ENCODE data around the gene LAX1.

The LAX1 gene

GRCh38 chr1:203805689-203806088, 40.7 kb downstream of the LAX1 start:
- H3K27ac ChIP-seq = no peak overlapping the region
- no peaks in the 10 kb centered on the region for H3K4me1 ChIP-seq (ENCODE audit: control insufficient read depth in 1 of 2, insufficient read depth in 1 of 2, low read depth in 1 of 2, low read length in 1 of 2)
- H3K4me3 ChIP-seq (ENCODE audit: low read depth in 1 of 2, low read length in 1 of 2) = no peak overlapping the region
- H3K9me3 ChIP-seq = no peaks in the 10 kb centered on the region
- no peaks in the 10 kb centered on the region for H3K27me3 ChIP-seq
- TF ChIP-seq CTCF (IDR thresholded peaks at IDR 0.05) = no peak
- peaks cover 31% of the 10 kb centered on the region for H3K36me3 ChIP-seq

- H3K4me1 ChIP-seq (ENCODE audit: control insufficient read depth in 1 of 2, insufficient read depth in 1 of 2, low read depth in 1 of 2, low read length in 1 of 2) = no peaks in the 10 kb centered on the region
- TF ChIP-seq CTCF (IDR thresholded peaks at IDR 0.05) = no peak
- H3K27me3 ChIP-seq = no peaks in the 10 kb centered on the region
- H3K9me3 ChIP-seq = no peaks in the 10 kb centered on the region
- H3K4me3 ChIP-seq (ENCODE audit: low read depth in 1 of 2, low read length in 1 of 2) = no peak overlapping the region
- peaks cover 35% of the 10 kb centered on the region for H3K36me3 ChIP-seq
- H3K27ac ChIP-seq = no peak overlapping the region
Observed at GRCh38 chr1:203807196-203807595, 42.2 kb downstream of the LAX1 start.

GRCh38 chr1:203813581-203814341, 48.8 kb downstream of the LAX1 start:
- no peak overlapping the region for H3K27ac ChIP-seq
- TF ChIP-seq CTCF (IDR thresholded peaks at IDR 0.05) = no peak
- H3K9me3 ChIP-seq = no peaks in the 10 kb centered on the region
- H3K36me3 ChIP-seq = peaks cover 56% of the 10 kb centered on the region
- no peaks in the 10 kb centered on the region for H3K27me3 ChIP-seq
- H3K4me1 ChIP-seq (ENCODE audit: control insufficient read depth in 1 of 2, insufficient read depth in 1 of 2, low read depth in 1 of 2, low read length in 1 of 2) = peaks cover 0 to 3% of the 10 kb centered on the region in 2 experiments
- no peak overlapping the region for H3K4me3 ChIP-seq (ENCODE audit: low read depth in 1 of 2, low read length in 1 of 2)

- Histone ChIP-seq H3K9me3 (no peaks in the 10 kb centered on the region), H3K27ac (no peak overlapping the region), H3K4me1 (ENCODE audit: control insufficient read depth in 1 of 2, insufficient read depth in 1 of 2, low read depth in 1 of 2, low read length in 1 of 2) (peaks cover 0 to 3% of the 10 kb centered on the region in 2 experiments), H3K4me3 (ENCODE audit: low read depth in 1 of 2, low read length in 1 of 2) (no peak overlapping the region), H3K27me3 (no peaks in the 10 kb centered on the region), H3K36me3 (peaks cover 93% of the 10 kb centered on the region)
- TF ChIP-seq CTCF (IDR thresholded peaks at IDR 0.05) = no peak
Observed at GRCh38 chr1:203818399-203818798, 53.4 kb downstream of the LAX1 start.

- Histone ChIP-seq H3K4me3 (ENCODE audit: low read depth in 1 of 2, low read length in 1 of 2) (no peak overlapping the region), H3K9me3 (no peaks in the 10 kb centered on the region), H3K27me3 (no peaks in the 10 kb centered on the region), H3K4me1 (ENCODE audit: control insufficient read depth in 1 of 2, insufficient read depth in 1 of 2, low read depth in 1 of 2, low read length in 1 of 2) (no peaks in the 10 kb centered on the region), H3K36me3 (peaks cover 81% of the 10 kb centered on the region), H3K27ac (no peak overlapping the region)
- no peak for TF ChIP-seq CTCF (IDR thresholded peaks at IDR 0.05)
Observed at GRCh38 chr1:203823306-203823705, 58.3 kb downstream of the LAX1 start.
